Neuronal stem cell (in vitro differentiated cells): ENCODE measurements around the gene SPSB2.

ENCODE experiments used
- DNase-seq: peaks from one replicate; pipeline ENCODE4 v3.0.0-alpha.2; 2013; ENCODE audit warnings: low spot score
- H2AFZ ChIP-seq: one replicate; pipeline ENCODE4 v1.6.1; 2013; ENCODE audit warnings: mild to moderate bottlenecking, low read length, inconsistent platforms
- H2AK5ac ChIP-seq: 2 replicates; pipeline ENCODE4 v1.6.1; 2013; ENCODE audit warnings: low read depth, mild to moderate bottlenecking, inconsistent platforms, low read length, moderate library complexity, mixed read lengths
- H2BK120ac ChIP-seq: 2 replicates; pipeline ENCODE4 v1.6.1; 2013; ENCODE audit warnings: low read depth, mild to moderate bottlenecking, inconsistent platforms, low read length, moderate library complexity, mixed read lengths
- H2BK12ac ChIP-seq: one replicate; pipeline ENCODE4 v1.6.1; 2013; ENCODE audit warnings: low read length, inconsistent platforms
- H2BK15ac ChIP-seq: 2 replicates; pipeline ENCODE4 v1.6.1; 2013; ENCODE audit warnings: mild to moderate bottlenecking, low read length, inconsistent platforms, mixed read lengths
- H2BK5ac ChIP-seq: one replicate; pipeline ENCODE4 v1.6.1; 2013; ENCODE audit warnings: inconsistent platforms, mild to moderate bottlenecking, low read length, moderate library complexity
- H3K14ac ChIP-seq: one replicate; pipeline ENCODE4 v1.6.1; 2013; ENCODE audit warnings: low read length, inconsistent platforms
- H3K18ac ChIP-seq: 2 replicates; pipeline ENCODE4 v1.6.1; 2013; ENCODE audit warnings: low read length, inconsistent platforms
- H3K23ac ChIP-seq: 2 replicates; pipeline ENCODE4 v1.6.1; 2013; ENCODE audit warnings: low read depth, mild to moderate bottlenecking, mixed read lengths, low read length, inconsistent platforms; ENCODE audit not compliant: poor library complexity
- H3K27ac ChIP-seq: replicated peaks from 3 replicates; pipeline ENCODE4 v1.5.1; 2013; ENCODE audit warnings: low read length, inconsistent platforms
- H3K27me3 ChIP-seq, 3 experiments: 2 replicates each; pipeline ENCODE4 v1.6.1; 2013; ENCODE audit warnings: low read length in 3 of 3, mild to moderate bottlenecking in 2 of 3, inconsistent platforms in 1 of 3, low read depth in 1 of 3, mixed read lengths in 1 of 3, moderate library complexity in 1 of 3; ENCODE audit not compliant: control insufficient read depth in 3 of 3, insufficient read depth in 3 of 3
- H3K36me3 ChIP-seq, 2 donors: replicated peaks in 1 of 2; 2 replicates each; pipeline ENCODE4 v1.6.1; 2013; ENCODE audit warnings: low read length in 2 of 2; ENCODE audit not compliant: control insufficient read depth in 2 of 2, insufficient read depth in 2 of 2
- H3K4ac ChIP-seq: 2 replicates; pipeline ENCODE4 v1.6.1; 2013; ENCODE audit warnings: inconsistent platforms, mild to moderate bottlenecking, low read length, moderate library complexity
- H3K4me1 ChIP-seq, 2 donors: 1 replicate in 1 of 2; 2 replicates in 1 of 2; pipeline ENCODE4 v1.6.1; 2013; ENCODE audit warnings: low read length in 2 of 2, low read depth in 1 of 2; ENCODE audit not compliant: control insufficient read depth in 2 of 2, insufficient read depth in 1 of 2
- H3K4me2 ChIP-seq: one replicate; pipeline ENCODE4 v1.6.1; 2013; ENCODE audit warnings: mild to moderate bottlenecking, low read length, inconsistent platforms; ENCODE audit not compliant: insufficient read depth, poor library complexity, severe bottlenecking
- H3K4me3 ChIP-seq, 2 donors: 2 replicates each; pipeline ENCODE4 v1.5.1; 2013; ENCODE audit warnings: low read length in 2 of 2, mild to moderate bottlenecking in 2 of 2, inconsistent platforms in 1 of 2, moderate library complexity in 1 of 2
- H3K79me1 ChIP-seq: one replicate; pipeline ENCODE4 v1.6.1; 2013; ENCODE audit warnings: low read depth, mild to moderate bottlenecking, inconsistent platforms, low read length, moderate library complexity
- H3K9ac ChIP-seq: one replicate; pipeline ENCODE4 v1.6.1; 2013; ENCODE audit warnings: mild to moderate bottlenecking, low read depth, low read length, inconsistent platforms; ENCODE audit not compliant: poor library complexity
- H3K9me3 ChIP-seq, 2 donors: replicated peaks in 1 of 2; 2 replicates each; pipeline versions ENCODE3 to v1.6.1; 2013; ENCODE audit warnings: low read length in 2 of 2, mild to moderate bottlenecking in 2 of 2, inconsistent platforms in 1 of 2, low read depth in 1 of 2, mixed read lengths in 1 of 2, moderate library complexity in 1 of 2; ENCODE audit not compliant: control insufficient read depth in 2 of 2, insufficient read depth in 1 of 2
- H4K8ac ChIP-seq: one replicate; pipeline ENCODE4 v1.6.1; 2013; ENCODE audit warnings: low read depth, mild to moderate bottlenecking, inconsistent platforms, low read length, moderate library complexity
- H4K91ac ChIP-seq: one replicate; pipeline ENCODE4 v1.6.1; 2013; ENCODE audit warnings: low read length, low read depth, mild to moderate bottlenecking, inconsistent platforms; ENCODE audit not compliant: poor library complexity
- WGBS, 2 donors: extraction: QIAGEN DNeasy Blood & Tissue Kit; methylation state at CpG; one replicate each; pipeline ENCODE4 v1.1.7; 2013; ENCODE audit warnings: missing lambda C conversion rate in 2 of 2, mixed read lengths in 1 of 2; ENCODE audit not compliant: insufficient read length in 2 of 2, insufficient replicate concordance in 1 of 2; ENCODE audit errors: extremely low coverage in 2 of 2; 5-methylcytosine and 5-hydroxymethylcytosine counted together

Gene SPSB2

DNA sequence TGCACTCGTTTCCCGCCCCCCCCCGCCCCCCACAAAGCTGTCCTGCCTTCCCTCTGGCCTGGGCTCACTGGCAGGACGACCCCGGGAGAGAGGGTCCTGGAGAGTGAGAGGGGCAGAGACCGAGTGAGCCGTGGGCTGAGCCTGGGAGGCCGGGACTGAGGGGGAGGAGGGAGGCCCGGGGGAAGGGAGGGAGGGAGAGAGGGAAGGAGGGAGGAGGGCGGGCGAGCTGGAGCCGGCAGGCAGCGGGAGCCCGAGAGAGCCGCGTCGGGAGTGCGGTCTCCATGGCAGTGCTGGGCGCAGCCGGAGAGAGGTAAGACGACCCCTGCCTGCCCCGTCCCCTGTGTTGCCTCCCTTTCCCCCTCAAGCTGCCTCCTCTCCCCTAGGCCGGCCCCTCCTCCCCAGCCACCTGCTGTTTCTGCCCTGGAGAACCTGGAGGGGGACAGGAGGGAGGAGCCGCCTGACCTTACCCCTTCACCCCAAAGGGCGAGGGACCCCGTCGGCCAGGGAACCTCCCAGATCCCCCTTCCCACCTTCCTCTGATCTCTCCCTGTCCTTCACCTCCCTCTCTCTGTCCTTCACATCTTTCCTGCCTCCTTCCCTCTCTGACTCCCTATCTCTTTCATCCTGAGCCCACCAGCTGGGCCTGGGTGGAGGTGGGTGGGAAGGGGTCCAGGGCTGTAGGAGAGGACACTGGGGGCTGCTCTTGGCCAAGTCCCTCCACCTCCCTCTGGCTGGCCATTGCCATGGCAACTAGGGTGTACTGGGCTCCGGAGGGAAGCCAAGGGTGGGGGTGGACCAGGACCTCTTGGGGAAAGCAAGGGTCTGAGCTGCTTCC is 51.3 kb downstream of the SPSB2 start, which contains the start of gene GPR162:
Gene GPR162 (plus strand): TSS at position 231 of the 835 bp plus-strand sequence. CDS start 2,078 bp downstream, outside the sequence.
- no peak within 1 kb of the TSS for H3K4ac ChIP-seq
- H2AK5ac ChIP-seq, result peak within 1 kb of the TSS; percentile 95
- no CpG with 5 or more reads among the region's 28 CpGs for WGBS, 2 donors
- H4K91ac ChIP-seq, result no peak within 1 kb of the TSS
- H3K23ac ChIP-seq, result no peak within 1 kb of the TSS
- peak within 1 kb of the TSS; percentile 92 for H2BK5ac ChIP-seq
- peak within 1 kb of the TSS; percentile 70 for H2BK12ac ChIP-seq
- peak within 1 kb of the TSS; percentile 12 for H3K14ac ChIP-seq
- H3K9ac ChIP-seq, result peak within 1 kb of the TSS; percentile 91
- H3K27ac ChIP-seq, result peak within 1 kb of the TSS; percentile 81
- peak within 1 kb of the TSS; percentile 62 to 77 for H3K4me3 ChIP-seq
- peak within 1 kb of the TSS; percentile 23 for H2BK15ac ChIP-seq
- peak within 1 kb of the TSS; percentile 94 for H3K18ac ChIP-seq
- no peak within 1 kb of the TSS for H4K8ac ChIP-seq
- H3K27me3 ChIP-seq, result no peaks in the 10 kb centered on the region
- H3K4me2 ChIP-seq, result peak within 1 kb of the TSS; percentile 77
- peak; percentile 70 for DNase-seq
- peaks cover 0 to 5% of the 10 kb centered on the region in 2 donors for H3K36me3 ChIP-seq
- H3K79me1 ChIP-seq, result peaks cover 8% of the 10 kb centered on the region
- peaks cover 40 to 57% of the 10 kb centered on the region in 2 donors for H3K4me1 ChIP-seq
- H3K9me3 ChIP-seq, result peaks cover 0 to 7% of the 10 kb centered on the region in 2 donors
- peak within 1 kb of the TSS; percentile 70 for H2AFZ ChIP-seq
- peak within 1 kb of the TSS; percentile 77 for H2BK120ac ChIP-seq
